HepG2 (cell line): ENCODE measurements around the gene ORMDL2. TPM values are rescaled to one million over a fixed set of nuclear protein-coding genes. Genes with fewer than 3 reads are reported as not detected.
A peak's percentile ranks its signal among the peaks of the same experiment; 100 is the strongest.

ENCODE experiments used
- CREB1 ChIP-seq, 2 experiments: fragments of 450-650 bp in 1 of 2; IDR thresholded peaks; 2 replicates each; pipeline ENCODE4 v1.6.1; 2016 to 2017; ENCODE audit warnings: control low read depth in 1 of 2, mild to moderate bottlenecking in 1 of 2, missing compliant biosample characterization in 1 of 2, missing genetic modification characterization in 1 of 2
- FOXP1 ChIP-seq, 2 experiments: fragments of 450-650 bp in 1 of 2; IDR thresholded peaks; 2 replicates each; pipeline ENCODE4 v1.6.1; 2017 to 2018; ENCODE audit warnings: antibody characterized with exemption in 1 of 2
- KDM5B ChIP-seq: sonication (generic); formaldehyde crosslinking; IDR thresholded peaks from 2 replicates; pipeline ENCODE4 v1.4.0; 2020; ENCODE audit warnings: missing genetic modification reagents, mild to moderate bottlenecking, borderline replicate concordance
- ONECUT2 ChIP-seq: sonication (generic); formaldehyde crosslinking; IDR thresholded peaks from 2 replicates; pipeline ENCODE4 v1.4.0; 2020; ENCODE audit warnings: missing genetic modification reagents
- PCBP1 ChIP-seq: fragments of 200-400 bp; formaldehyde crosslinking; IDR thresholded peaks from 2 replicates; pipeline ENCODE4 v1.6.1; 2017; ENCODE audit warnings: mild to moderate bottlenecking, low read depth, low read length, borderline replicate concordance
- RAD51 ChIP-seq: fragments of 450-650 bp; IDR thresholded peaks from 2 replicates; pipeline ENCODE4 v1.6.1; 2016; ENCODE audit warnings: borderline replicate concordance
- TAF1 ChIP-seq: sonication (generic); formaldehyde crosslinking; IDR thresholded peaks from 2 replicates; pipeline ENCODE4 v1.4.0; 2020; ENCODE audit warnings: missing genetic modification reagents
- TFE3 ChIP-seq: IDR thresholded peaks from 2 replicates; pipeline ENCODE4 v1.6.1; 2016
- ZNF160 ChIP-seq: sonication (generic); formaldehyde crosslinking; IDR thresholded peaks from 2 replicates; pipeline ENCODE4 v1.8.0; 2022; ENCODE audit warnings: mild to moderate bottlenecking, inconsistent platforms, missing genetic modification reagents
- ZNF609 ChIP-seq: sonication (generic); formaldehyde crosslinking; IDR thresholded peaks from 2 replicates; pipeline ENCODE4 v1.4.0; 2020; ENCODE audit warnings: mild to moderate bottlenecking, missing genetic modification reagents, borderline replicate concordance
- ZSCAN22 ChIP-seq: sonication (generic); formaldehyde crosslinking; IDR thresholded peaks from 2 replicates; pipeline ENCODE4 v1.4.0; 2020; ENCODE audit warnings: mild to moderate bottlenecking, missing genetic modification reagents
- polyA plus RNA-seq, 8 experiments: library from polyadenylated mRNA; depleted of rRNA in 3 of 8; stranded (reverse) in 7 of 8; unstranded in 1 of 8; fragments of >200 nt; fragmentation: Illumina TruSeq in 4 of 8; extraction: Trizol in 4 of 8; gene quantifications; 2 replicates each; pipeline versions ENCODE4 v1.2.1 to v1.2.3, GENCODE V29; 2011 to 2016; ENCODE audit warnings: low read depth in 4 of 8, missing spikeins in 1 of 8, mixed read lengths in 1 of 8; ENCODE audit not compliant: insufficient read depth in 1 of 8
- total RNA-seq, 5 experiments: library from RNA; depleted of rRNA; stranded (reverse); fragments of >200 nt; fragmentation: Illumina TruSeq; extraction: Trizol; gene quantifications; 2 replicates each; pipeline ENCODE4 v1.2.3, GENCODE V29; 2016; ENCODE audit warnings: low read depth in 1 of 5
- TF ChIP-seq, protein P1 (sequence below): sonication (generic); formaldehyde crosslinking; IDR thresholded peaks from 2 replicates; pipeline ENCODE4 v1.5.0; 2020; ENCODE audit warnings: mild to moderate bottlenecking, missing genetic modification reagents
- TF ChIP-seq, protein P2 (sequence below), 2 experiments: sonication (generic) in 1 of 2; formaldehyde crosslinking in 1 of 2; IDR thresholded peaks; 2 replicates each; pipeline versions ENCODE4 v1.5.1 to v1.6.1; 2011 to 2020; ENCODE audit warnings: borderline replicate concordance in 1 of 2, low read depth in 1 of 2, low read length in 1 of 2, mild to moderate bottlenecking in 1 of 2, missing genetic modification reagents in 1 of 2, moderate library complexity in 1 of 2
- TF ChIP-seq, protein P3 (sequence below): sonication (generic); formaldehyde crosslinking; IDR thresholded peaks from 2 replicates; pipeline ENCODE4 v1.8.0; 2023; ENCODE audit warnings: mild to moderate bottlenecking, missing genetic modification reagents

Gene ORMDL2
- total and polyA plus RNA-seq, 2 of the 13 experiments (the other 11 are each of a cell fraction or from before 2014, with no cell fraction given): 24.0 to 28.6 TPM

- TF ChIP-seq KDM5B (CRISPR knock-in tag) (no peak), TFE3 (CRISPR knock-in tag) (no peak), TAF1 (no peak; the same call in 1 of the 2 replicates), ZNF160 (CRISPR knock-in tag) (no peak), ZSCAN22 (CRISPR knock-in tag) (no peak), ZNF609 (CRISPR knock-in tag) (0 out of 2 replicates have a peak, but pooled peaks have one; percentile 4), RAD51 (no peak), FOXP1 (IDR thresholded peaks at IDR 0.05) (no peak), FOXP1 (CRISPR knock-in tag; IDR thresholded peaks at IDR 0.05) (peak; percentile 39; the same call in 1 of the 2 replicates), CREB1 (IDR thresholded peaks at IDR 0.05) (peak; percentile 64; the same call in 1 of the 2 replicates), CREB1 (CRISPR knock-in tag; IDR thresholded peaks at IDR 0.05) (peak; percentile 88), ONECUT2 (CRISPR knock-in tag) (no peak), PCBP1 (0 out of 2 replicates have a peak, but pooled peaks have one; percentile 68)
- TF ChIP-seq, protein P1, sequence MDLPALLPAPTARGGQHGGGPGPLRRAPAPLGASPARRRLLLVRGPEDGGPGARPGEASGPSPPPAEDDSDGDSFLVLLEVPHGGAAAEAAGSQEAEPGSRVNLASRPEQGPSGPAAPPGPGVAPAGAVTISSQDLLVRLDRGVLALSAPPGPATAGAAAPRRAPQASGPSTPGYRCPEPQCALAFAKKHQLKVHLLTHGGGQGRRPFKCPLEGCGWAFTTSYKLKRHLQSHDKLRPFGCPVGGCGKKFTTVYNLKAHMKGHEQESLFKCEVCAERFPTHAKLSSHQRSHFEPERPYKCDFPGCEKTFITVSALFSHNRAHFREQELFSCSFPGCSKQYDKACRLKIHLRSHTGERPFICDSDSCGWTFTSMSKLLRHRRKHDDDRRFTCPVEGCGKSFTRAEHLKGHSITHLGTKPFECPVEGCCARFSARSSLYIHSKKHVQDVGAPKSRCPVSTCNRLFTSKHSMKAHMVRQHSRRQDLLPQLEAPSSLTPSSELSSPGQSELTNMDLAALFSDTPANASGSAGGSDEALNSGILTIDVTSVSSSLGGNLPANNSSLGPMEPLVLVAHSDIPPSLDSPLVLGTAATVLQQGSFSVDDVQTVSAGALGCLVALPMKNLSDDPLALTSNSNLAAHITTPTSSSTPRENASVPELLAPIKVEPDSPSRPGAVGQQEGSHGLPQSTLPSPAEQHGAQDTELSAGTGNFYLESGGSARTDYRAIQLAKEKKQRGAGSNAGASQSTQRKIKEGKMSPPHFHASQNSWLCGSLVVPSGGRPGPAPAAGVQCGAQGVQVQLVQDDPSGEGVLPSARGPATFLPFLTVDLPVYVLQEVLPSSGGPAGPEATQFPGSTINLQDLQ (CRISPR knock-in tag): no peak
- TF ChIP-seq, protein P2, sequence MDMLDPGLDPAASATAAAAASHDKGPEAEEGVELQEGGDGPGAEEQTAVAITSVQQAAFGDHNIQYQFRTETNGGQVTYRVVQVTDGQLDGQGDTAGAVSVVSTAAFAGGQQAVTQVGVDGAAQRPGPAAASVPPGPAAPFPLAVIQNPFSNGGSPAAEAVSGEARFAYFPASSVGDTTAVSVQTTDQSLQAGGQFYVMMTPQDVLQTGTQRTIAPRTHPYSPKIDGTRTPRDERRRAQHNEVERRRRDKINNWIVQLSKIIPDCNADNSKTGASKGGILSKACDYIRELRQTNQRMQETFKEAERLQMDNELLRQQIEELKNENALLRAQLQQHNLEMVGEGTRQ (IDR thresholded peaks at IDR 0.05; ENCODE audit: low read depth, low read length): no peak
- TF ChIP-seq, protein P2 (CRISPR knock-in tag; IDR thresholded peaks at IDR 0.05; ENCODE audit: borderline replicate concordance): no peak
- TF ChIP-seq, protein P3, sequence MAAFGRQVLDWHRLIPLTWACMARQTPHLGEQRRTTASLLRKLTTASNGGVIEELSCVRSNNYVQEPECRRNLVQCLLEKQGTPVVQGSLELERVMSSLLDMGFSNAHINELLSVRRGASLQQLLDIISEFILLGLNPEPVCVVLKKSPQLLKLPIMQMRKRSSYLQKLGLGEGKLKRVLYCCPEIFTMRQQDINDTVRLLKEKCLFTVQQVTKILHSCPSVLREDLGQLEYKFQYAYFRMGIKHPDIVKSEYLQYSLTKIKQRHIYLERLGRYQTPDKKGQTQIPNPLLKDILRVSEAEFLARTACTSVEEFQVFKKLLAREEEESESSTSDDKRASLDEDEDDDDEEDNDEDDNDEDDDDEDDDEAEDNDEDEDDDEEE (CRISPR knock-in tag): no peak
These were observed 13.0 kb downstream of the ORMDL2 start (continued) for GRCh38 chr12:55830601-55831446.
